Fibroblast of mammary gland (primary cell): Measurements from ENCODE around the gene HOXC10.

ENCODE experiments used
- DNase-seq: peaks from one replicate; pipeline ENCODE4 v3.0.0-alpha.2; 2010; ENCODE audit warnings: low read depth
- H3K4me3 ChIP-seq: 2 replicates; pipeline ENCODE4 v1.5.1; 2011; ENCODE audit warnings: low read depth, mild to moderate bottlenecking, low read length, moderate library complexity; ENCODE audit not compliant: control insufficient read depth
- CTCF ChIP-seq: conservative IDR thresholded peaks from 2 replicates; pipeline ENCODE4 v1.5.1; 2011; ENCODE audit warnings: low read depth, low read length, inconsistent platforms; ENCODE audit not compliant: control insufficient read depth, insufficient read depth

HOXC10 gene

GRCh38 chr12:54012631-54013409 is 27.9 kb downstream of the HOXC10 start:
- peak; percentile 51 for DNase-seq
- peak; percentile 2 for TF ChIP-seq CTCF
- H3K4me3 ChIP-seq: peak overlapping the region; percentile 21

GRCh38 chr12:54014377-54015017 is 29.6 kb downstream of the HOXC10 start:
- H3K4me3 ChIP-seq: peak overlapping the region; percentile 33
- DNase-seq: no peak
- no peak for TF ChIP-seq CTCF

- H3K4me3 ChIP-seq: no peak overlapping the region
- TF ChIP-seq CTCF: no peak
- no peak for DNase-seq
Observed at GRCh38 chr12:54015018-54015931, 30.3 kb downstream of the HOXC10 start.

GRCh38 chr12:54016051-54016450 is 31.1 kb downstream of the HOXC10 start:
- TF ChIP-seq CTCF: no peak
- DNase-seq: no peak
- H3K4me3 ChIP-seq: peak overlapping the region; percentile 94

GRCh38 chr12:54016478-54016964 is 31.6 kb downstream of the HOXC10 start:
- peak; percentile 96 for DNase-seq
- no peak for TF ChIP-seq CTCF
- H3K4me3 ChIP-seq: peak overlapping the region; percentile 94

- peak; percentile 51 for DNase-seq
- peak; percentile 4 for TF ChIP-seq CTCF
- peak overlapping the region; percentile 94 for H3K4me3 ChIP-seq
Observed at GRCh38 chr12:54017027-54017788, 32.3 kb downstream of the HOXC10 start.
